NCI-H128 (cell line): ENCODE measurements around the gene PARG.
"Not testable (repeated sequence)": the region's sequence is repeated elsewhere in the genome, so short reads cannot be mapped to it uniquely, and the experiment has no call there.

Experiments
- DNase-seq: peaks from one replicate; lab custom pipeline; 2025; ENCODE audit not compliant: unreplicated experiment; lab: John Stamatoyannopoulos, UW

PARG gene

GRCh38 chr10:49831352-49832035 lies 110.3 kb downstream of the PARG start:
- DNase-seq: no peak

GRCh38 chr10:49830846-49831245 lies 111.0 kb downstream of the PARG start:
- DNase-seq: no peak

GRCh38 chr10:49830016-49830415 lies 111.8 kb downstream of the PARG start:
- DNase-seq: no peak

- no peak for DNase-seq
Measured at GRCh38 chr10:49827297-49827696, 114.5 kb downstream of the PARG start.

GRCh38 chr10:49819234-49819958 lies 122.4 kb downstream of the PARG start:
- DNase-seq: no peak

GRCh38 chr10:49817845-49818244 lies 124.0 kb downstream of the PARG start:
- DNase-seq: no peak

GRCh38 chr10:49803988-49804387 lies 137.8 kb downstream of the PARG start:
- DNase-seq: no peak

GRCh38 chr10:49798275-49798674 lies 143.6 kb downstream of the PARG start:
- DNase-seq: no peak

GRCh38 chr10:49791100-49791499 lies 150.7 kb downstream of the PARG start:
- DNase-seq: no peak

- DNase-seq: no peak
Measured at GRCh38 chr10:49784681-49785080, 157.1 kb downstream of the PARG start.

GRCh38 chr10:49783645-49784044 lies 158.2 kb downstream of the PARG start:
- no peak for DNase-seq

GRCh38 chr10:49781247-49781646 lies 160.6 kb downstream of the PARG start:
- no peak for DNase-seq

- no peak for DNase-seq
Measured at GRCh38 chr10:49778197-49778596, 163.6 kb downstream of the PARG start.

- DNase-seq: no peak
Measured at GRCh38 chr10:49776851-49777250, 165.0 kb downstream of the PARG start.

GRCh38 chr10:49775014-49775413 lies 166.8 kb downstream of the PARG start:
- DNase-seq: no peak

- DNase-seq: not testable (repeated sequence)
Measured at GRCh38 chr10:49772944-49773343, 168.9 kb downstream of the PARG start.

GRCh38 chr10:49771046-49771445 lies 170.8 kb downstream of the PARG start:
- not testable (repeated sequence) for DNase-seq

GRCh38 chr10:49769692-49770091 lies 172.1 kb downstream of the PARG start:
- no peak for DNase-seq

GRCh38 chr10:49768731-49769130 lies 173.1 kb downstream of the PARG start:
- DNase-seq: no peak

GRCh38 chr10:49768329-49768728 lies 173.5 kb downstream of the PARG start:
- no peak for DNase-seq
